ENCODE measurements around the gene BRSK2.

The BRSK2 gene

GRCh38 chr11:1473786-1474185, 84.1 kb downstream of the BRSK2 start:
- Histone ChIP-seq H2AFZ (ENCODE audit: low read length) (no peak overlapping the region), H3F3A (ENCODE audit: insufficient read depth, low read length) (no peaks in the 10 kb centered on the region), H3K27me3 (ENCODE audit: insufficient read depth, low read length) (no peaks in the 10 kb centered on the region), H3K27ac (ENCODE audit: low read depth, low read length, poor library complexity, severe bottlenecking) (no peak overlapping the region), H3K36me3 (ENCODE audit: insufficient read depth, low read length) (peaks cover 24% of the 10 kb centered on the region; the same call in 1 of the 2 replicates), H3K4me3 (ENCODE audit: low read depth, low read length, poor library complexity, severe bottlenecking) (no peak overlapping the region), H4K20me1 (ENCODE audit: insufficient read depth, low read length) (no peaks in the 10 kb centered on the region), H3K4me2 (ENCODE audit: low read length) (no peak overlapping the region), H3K9ac (ENCODE audit: low read length) (no peak overlapping the region), H3K4me1 (ENCODE audit: insufficient read depth, low read length, severe bottlenecking) (no peaks in the 10 kb centered on the region), H3K79me2 (ENCODE audit: insufficient read depth, low read length) (no peaks in the 10 kb centered on the region), H3K9me3 (ENCODE audit: low read length) (no peaks in the 10 kb centered on the region), H3K9me2 (ENCODE audit: low read depth, low read length) (no peaks in the 10 kb centered on the region)
- no peak for TF ChIP-seq CTCF (IDR thresholded peaks at IDR 0.05; ENCODE audit: low read length)
- TF ChIP-seq EZH2 (IDR thresholded peaks at IDR 0.05; ENCODE audit: borderline replicate concordance, low read length), result no peak

- no peak overlapping the region for H3K27ac ChIP-seq (ENCODE audit: low read depth, low read length, poor library complexity, severe bottlenecking)
- no peak overlapping the region for H2AFZ ChIP-seq (ENCODE audit: low read length)
- peaks cover 24% of the 10 kb centered on the region; the same call in 1 of the 2 replicates for H3K36me3 ChIP-seq (ENCODE audit: insufficient read depth, low read length)
- H3K4me2 ChIP-seq (ENCODE audit: low read length), result no peak overlapping the region
- H3K9me3 ChIP-seq (ENCODE audit: low read length), result no peaks in the 10 kb centered on the region
- H3K79me2 ChIP-seq (ENCODE audit: insufficient read depth, low read length), result no peaks in the 10 kb centered on the region
- no peaks in the 10 kb centered on the region for H4K20me1 ChIP-seq (ENCODE audit: insufficient read depth, low read length)
- no peaks in the 10 kb centered on the region for H3K27me3 ChIP-seq (ENCODE audit: insufficient read depth, low read length)
- TF ChIP-seq EZH2 (IDR thresholded peaks at IDR 0.05; ENCODE audit: borderline replicate concordance, low read length), result no peak
- no peak for TF ChIP-seq CTCF (IDR thresholded peaks at IDR 0.05; ENCODE audit: low read length)
- H3K9ac ChIP-seq (ENCODE audit: low read length), result no peak overlapping the region
- H3K4me1 ChIP-seq (ENCODE audit: insufficient read depth, low read length, severe bottlenecking), result no peaks in the 10 kb centered on the region
- no peak overlapping the region for H3K4me3 ChIP-seq (ENCODE audit: low read depth, low read length, poor library complexity, severe bottlenecking)
- no peaks in the 10 kb centered on the region for H3K9me2 ChIP-seq (ENCODE audit: low read depth, low read length)
- H3F3A ChIP-seq (ENCODE audit: insufficient read depth, low read length), result no peaks in the 10 kb centered on the region
These were observed 86.1 kb downstream of the BRSK2 start for GRCh38 chr11:1475841-1476240.

GRCh38 chr11:1476940-1477736, 87.4 kb downstream of the BRSK2 start:
- TF ChIP-seq CTCF (IDR thresholded peaks at IDR 0.05; ENCODE audit: low read length) (no peak), EZH2 (IDR thresholded peaks at IDR 0.05; ENCODE audit: borderline replicate concordance, low read length) (no peak)
- Histone ChIP-seq H3K4me2 (ENCODE audit: low read length) (no peak overlapping the region), H4K20me1 (ENCODE audit: insufficient read depth, low read length) (no peaks in the 10 kb centered on the region)

More at GRCh38 chr11:1476940-1477736, 87.4 kb downstream of the BRSK2 start:
- H3K9me3 ChIP-seq (ENCODE audit: low read length), result no peaks in the 10 kb centered on the region
- H3K4me1 ChIP-seq (ENCODE audit: insufficient read depth, low read length, severe bottlenecking), result no peaks in the 10 kb centered on the region
- no peak overlapping the region for H3K9ac ChIP-seq (ENCODE audit: low read length)
- peaks cover 24% of the 10 kb centered on the region; the same call in 1 of the 2 replicates for H3K36me3 ChIP-seq (ENCODE audit: insufficient read depth, low read length)
- H3K4me3 ChIP-seq (ENCODE audit: low read depth, low read length, poor library complexity, severe bottlenecking), result no peak overlapping the region
- no peaks in the 10 kb centered on the region for H3F3A ChIP-seq (ENCODE audit: insufficient read depth, low read length)
- H2AFZ ChIP-seq (ENCODE audit: low read length), result no peak overlapping the region
- no peaks in the 10 kb centered on the region for H3K79me2 ChIP-seq (ENCODE audit: insufficient read depth, low read length)
- H3K27me3 ChIP-seq (ENCODE audit: insufficient read depth, low read length), result no peaks in the 10 kb centered on the region
- no peaks in the 10 kb centered on the region for H3K9me2 ChIP-seq (ENCODE audit: low read depth, low read length)
- no peak overlapping the region for H3K27ac ChIP-seq (ENCODE audit: low read depth, low read length, poor library complexity, severe bottlenecking)
